Right lobe of liver (tissue), 6 donors: ENCODE measurements around the gene MYO3B. TPM values are rescaled to one million over a fixed set of nuclear protein-coding genes. Genes with fewer than 3 reads are reported as not detected.

Experiments
- ATAC-seq, 4 donors: fragments of 200-7000 bp; cut with Tn5 transposase; one replicate each; pipeline ENCODE4 v1.9.1; 2020; ENCODE audit warnings: mild to moderate bottlenecking in 4 of 4, moderate library complexity in 4 of 4
- DNase-seq, 3 donors: peaks; one replicate each; pipeline ENCODE4 v3.0.0-alpha.2; 2020
- H3K27ac ChIP-seq, 3 donors: fragments of 200-600 bp; one replicate each; pipeline ENCODE4 v1.8.0; 2022
- H3K27me3 ChIP-seq, 2 donors: fragments of 200-600 bp; one replicate each; pipeline ENCODE4 v1.8.0; 2022
- H3K36me3 ChIP-seq, 4 donors: fragments of 200-600 bp; sonication (generic) in 1 of 4; one replicate each; pipeline versions ENCODE4 v1.5.1 to v1.8.0; 2017 to 2022; ENCODE audit warnings: control low read depth in 1 of 4
- H3K4me1 ChIP-seq, 4 donors: fragments of 200-600 bp; sonication (generic) in 1 of 4; one replicate each; pipeline versions ENCODE4 v1.5.1 to v1.8.0; 2017 to 2022; ENCODE audit warnings: control low read depth in 1 of 4
- H3K4me3 ChIP-seq, 3 donors: fragments of 200-600 bp; one replicate each; pipeline ENCODE4 v1.8.0; 2022
- H3K9me3 ChIP-seq, 4 donors: fragments of 200-600 bp; sonication (generic) in 1 of 4; one replicate each; pipeline versions ENCODE4 v1.5.1 to v1.8.0; 2017 to 2022; ENCODE audit warnings: control low read depth in 1 of 4
- CTCF ChIP-seq, 4 donors: fragments of 200-600 bp in 3 of 4; fragments of 450-650 bp in 1 of 4; IDR thresholded peaks; one replicate each; pipeline versions ENCODE4 v1.5.1 to v1.8.0; 2016 to 2022; ENCODE audit warnings: antibody characterized with exemption in 4 of 4, mild to moderate bottlenecking in 2 of 4
- POLR2A ChIP-seq: fragments of 450-650 bp; IDR thresholded peaks from one replicate; pipeline ENCODE4 v1.6.1; 2017; ENCODE audit warnings: antibody characterized with exemption, mild to moderate bottlenecking
- WGBS: methylation state at CpG from one replicate; pipeline ENCODE4 v1.1.6; 2018; ENCODE audit warnings: low coverage, low lambda C conversion rate; ENCODE audit not compliant: insufficient coverage; ENCODE audit errors: missing lambda C conversion rate; 5-methylcytosine and 5-hydroxymethylcytosine counted together
- intact Hi-C, 2 donors: fragments of 100-400 bp; cut with DNase I; formaldehyde crosslinking; loops; one replicate each; pipeline versions ENCODE4 v1.11.2 to v1.14.1; 2022
- total RNA-seq, 6 experiments: library from RNA; depleted of rRNA in 2 of 6; stranded (reverse); fragments of >200 nt in 2 of 6; fragmentation: NEBNext Ultra II Directional in 3 of 6; extraction: Animal tissue kit (Norgen Biotek cat#: 25700) in 3 of 6; gene quantifications; one replicate each; pipeline versions ENCODE4 v1.1.0 to v1.2.4, GENCODE V29; 2016 to 2023
- donor health status: DM: no; HTN: yes; CAD: no.
- donor health status: DM: no; HTN: no; CAD: no.
- donor health status: DM: no; HTN: no; CAD: no.
- donor health status: DM: no; HTN: yes; CAD: no.
- donor health status: DM: no; HTN: yes; CAD: no.

MYO3B gene
- total RNA-seq, 6 experiments from 2014 or later = 0.18 to 0.25 TPM; not detected in 4

GRCh38 chr2:170314744-170315447 is 136.9 kb downstream of the MYO3B start:
- intact Hi-C loops = no loop called here
- no peak for DNase-seq
- H3K27me3 ChIP-seq = no peaks in the 10 kb centered on the region
- H3K4me3 ChIP-seq = no peak overlapping the region
- H3K36me3 ChIP-seq = no peaks in the 10 kb centered on the region
- peak in 3 of 4 donors; percentile 37 to 52 (median 47) for ATAC-seq
- H3K9me3 ChIP-seq = no peaks in the 10 kb centered on the region
- no peak overlapping the region for H3K27ac ChIP-seq
- 60% methylated on average over 7 of the region's 7 CpGs for WGBS
- TF ChIP-seq CTCF (IDR thresholded peaks at IDR 0.05) (no peak), POLR2A (no peak)
- peaks cover 0 to 3% (median 0%) of the 10 kb centered on the region in 4 donors for H3K4me1 ChIP-seq

GRCh38 chr2:170320948-170321347 is 143.0 kb downstream of the MYO3B start:
- H3K27ac ChIP-seq = no peak overlapping the region
- intact Hi-C loops = no loop called here
- no peaks in the 10 kb centered on the region for H3K9me3 ChIP-seq
- H3K4me1 ChIP-seq = peaks cover 0 to 3% (median 0%) of the 10 kb centered on the region in 4 donors
- no peak overlapping the region for H3K4me3 ChIP-seq
- WGBS = 60% methylated on average over 3 of the region's 3 CpGs
- TF ChIP-seq POLR2A (no peak), CTCF (IDR thresholded peaks at IDR 0.05) (no peak)
- H3K27me3 ChIP-seq = no peaks in the 10 kb centered on the region
- DNase-seq (no peak), ATAC-seq (no peak)
- H3K36me3 ChIP-seq = no peaks in the 10 kb centered on the region

GRCh38 chr2:170321526-170321925 is 143.6 kb downstream of the MYO3B start:
- peaks cover 0 to 3% (median 0%) of the 10 kb centered on the region in 4 donors for H3K4me1 ChIP-seq
- WGBS = no CpG with 5 or more reads among the region's 3 CpGs
- intact Hi-C loops = no loop called here
- no peaks in the 10 kb centered on the region for H3K36me3 ChIP-seq
- TF ChIP-seq CTCF (IDR thresholded peaks at IDR 0.05) (no peak), POLR2A (no peak)
- H3K27ac ChIP-seq = no peak overlapping the region
- ATAC-seq (no peak), DNase-seq (no peak)
- no peak overlapping the region for H3K4me3 ChIP-seq
- H3K9me3 ChIP-seq = no peaks in the 10 kb centered on the region
- no peaks in the 10 kb centered on the region for H3K27me3 ChIP-seq

- ATAC-seq (no peak), DNase-seq (no peak)
- Histone ChIP-seq H3K4me3 (no peak overlapping the region), H3K36me3 (no peaks in the 10 kb centered on the region), H3K27ac (no peak overlapping the region), H3K9me3 (no peaks in the 10 kb centered on the region), H3K27me3 (no peaks in the 10 kb centered on the region), H3K4me1 (peaks cover 0 to 3% (median 0%) of the 10 kb centered on the region in 4 donors)
- 71% methylated on average over 7 of the region's 7 CpGs for WGBS
- TF ChIP-seq CTCF (IDR thresholded peaks at IDR 0.05) (no peak), POLR2A (no peak)
- intact Hi-C loops = no loop called here
Observed at GRCh38 chr2:170322140-170322766, 144.3 kb downstream of the MYO3B start.
